NCI-H187 treated with DMSO at 0.1 percent for 48 hours (cell line): ENCODE results near the gene TRPM7.
"Not testable (repeated sequence)": the region's sequence is repeated elsewhere in the genome, so short reads cannot be mapped to it uniquely, and the experiment has no call there.

ENCODE experiments used
- DNase-seq: peaks from one replicate; lab custom pipeline; 2025; lab: John Stamatoyannopoulos, UW

Gene TRPM7

GRCh38 chr15:50686469-50687301, at the start of gene TRPM7:
Gene TRPM7 (minus strand): TSS chr15:50686797. CDS start chr15:50686533, 264 bp downstream.
- DNase-seq, result no peak

GRCh38 chr15:50735156-50735555, 48.6 kb upstream of the TRPM7 start:
- no peak for DNase-seq

GRCh38 chr15:50726315-50726714, 39.7 kb upstream of the TRPM7 start:
- no peak for DNase-seq

- DNase-seq, result no peak
Measured at GRCh38 chr15:50718700-50719125, 32.1 kb upstream of the TRPM7 start.

- no peak for DNase-seq
Measured at GRCh38 chr15:50712018-50712417, 25.4 kb upstream of the TRPM7 start.

GRCh38 chr15:50710585-50710984, 24.0 kb upstream of the TRPM7 start:
- DNase-seq, result no peak

- DNase-seq, result no peak
Measured at GRCh38 chr15:50707878-50708427, 21.4 kb upstream of the TRPM7 start.

GRCh38 chr15:50702762-50703334, 16.3 kb upstream of the TRPM7 start:
- no peak for DNase-seq

- DNase-seq, result no peak
Measured at GRCh38 chr15:50698101-50698500, 11.5 kb upstream of the TRPM7 start.

- DNase-seq, result no peak
Measured at GRCh38 chr15:50697109-50697797, 10.7 kb upstream of the TRPM7 start.

- DNase-seq, result not testable (repeated sequence)
Measured at GRCh38 chr15:50694634-50695165, 8.1 kb upstream of the TRPM7 start.

GRCh38 chr15:50687302-50687902, 805 bp upstream of the TRPM7 start:
- no peak for DNase-seq

GRCh38 chr15:50685976-50686468, 575 bp downstream of the TRPM7 start:
- DNase-seq, result no peak

- DNase-seq, result no peak
Measured at GRCh38 chr15:50685191-50685975, 1.2 kb downstream of the TRPM7 start.

- no peak for DNase-seq
Measured at GRCh38 chr15:50681467-50681866, 5.1 kb downstream of the TRPM7 start.

GRCh38 chr15:50676799-50677483, 9.7 kb downstream of the TRPM7 start:
- DNase-seq, result no peak

- DNase-seq, result no peak
Measured at GRCh38 chr15:50675535-50676144, 11.0 kb downstream of the TRPM7 start.

GRCh38 chr15:50670115-50670514, 16.5 kb downstream of the TRPM7 start:
- no peak for DNase-seq

- no peak for DNase-seq
Measured at GRCh38 chr15:50669611-50670010, 17.0 kb downstream of the TRPM7 start.

- DNase-seq, result no peak
Measured at GRCh38 chr15:50665938-50666337, 20.7 kb downstream of the TRPM7 start.
